GM12891 (cell line): ENCODE results near the gene KIF18B.

Experiments
- PAX5 ChIP-seq: IDR thresholded peaks from 2 replicates; pipeline ENCODE4 v1.6.1; 2011; ENCODE audit warnings: low read length, moderate library complexity, mild to moderate bottlenecking; ENCODE audit not compliant: insufficient read depth, severe bottlenecking
- POLR2A ChIP-seq: IDR thresholded peaks from 2 replicates; pipeline ENCODE4 v1.6.1; 2011; ENCODE audit warnings: low read depth, low read length, control low read depth
- POLR2AphosphoS5 ChIP-seq: IDR thresholded peaks from 2 replicates; pipeline ENCODE4 v1.6.1; 2011; ENCODE audit warnings: low read depth, low read length, control low read depth
- SPI1 ChIP-seq: IDR thresholded peaks from 2 replicates; pipeline ENCODE4 v1.6.1; 2011; ENCODE audit warnings: low read depth, low read length, control low read depth
- TAF1 ChIP-seq: IDR thresholded peaks from 2 replicates; pipeline ENCODE4 v1.6.1; 2011; ENCODE audit warnings: low read depth, low read length, control low read depth

- TF ChIP-seq PAX5 (no peak), POLR2AphosphoS5 (no peak), TAF1 (no peak), POLR2A (no peak), SPI1 (no peak)
Observed at GRCh38 chr17:44983563-44983962, 36.0 kb upstream of the KIF18B start.
